C4-2B (cell line): ENCODE results near the gene SIK2.

Experiments used
- ZFX ChIP-seq: fragments of 450-650 bp; IDR thresholded peaks from 2 replicates; pipeline ENCODE4 v1.6.1; 2017
- TF ChIP-seq, protein P1 (sequence below): fragments of 450-650 bp; conservative IDR thresholded peaks from 2 replicates; pipeline ENCODE4 v1.5.1; 2017; ENCODE audit warnings: mild to moderate bottlenecking

DNA sequence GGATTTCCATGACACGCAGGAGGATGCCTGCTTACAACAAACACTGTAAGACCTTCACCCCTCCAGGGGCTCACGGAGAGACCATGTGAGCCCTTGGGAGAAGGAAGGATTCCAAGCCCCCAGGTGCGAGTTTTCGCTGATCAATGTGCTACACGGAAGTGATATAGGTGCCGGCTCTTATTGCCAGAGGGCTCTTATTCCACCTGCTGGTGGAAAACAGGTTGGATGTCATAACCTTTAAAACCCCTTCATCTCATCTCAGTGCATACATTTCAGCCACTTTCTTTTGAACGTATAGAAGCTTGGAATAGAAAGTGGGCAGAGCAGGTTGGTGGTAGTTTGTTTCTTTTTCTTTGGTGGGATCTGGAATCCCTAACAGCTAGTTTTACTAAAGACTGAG, 35.9 kb upstream of the SIK2 start:
- TF ChIP-seq, protein P1, sequence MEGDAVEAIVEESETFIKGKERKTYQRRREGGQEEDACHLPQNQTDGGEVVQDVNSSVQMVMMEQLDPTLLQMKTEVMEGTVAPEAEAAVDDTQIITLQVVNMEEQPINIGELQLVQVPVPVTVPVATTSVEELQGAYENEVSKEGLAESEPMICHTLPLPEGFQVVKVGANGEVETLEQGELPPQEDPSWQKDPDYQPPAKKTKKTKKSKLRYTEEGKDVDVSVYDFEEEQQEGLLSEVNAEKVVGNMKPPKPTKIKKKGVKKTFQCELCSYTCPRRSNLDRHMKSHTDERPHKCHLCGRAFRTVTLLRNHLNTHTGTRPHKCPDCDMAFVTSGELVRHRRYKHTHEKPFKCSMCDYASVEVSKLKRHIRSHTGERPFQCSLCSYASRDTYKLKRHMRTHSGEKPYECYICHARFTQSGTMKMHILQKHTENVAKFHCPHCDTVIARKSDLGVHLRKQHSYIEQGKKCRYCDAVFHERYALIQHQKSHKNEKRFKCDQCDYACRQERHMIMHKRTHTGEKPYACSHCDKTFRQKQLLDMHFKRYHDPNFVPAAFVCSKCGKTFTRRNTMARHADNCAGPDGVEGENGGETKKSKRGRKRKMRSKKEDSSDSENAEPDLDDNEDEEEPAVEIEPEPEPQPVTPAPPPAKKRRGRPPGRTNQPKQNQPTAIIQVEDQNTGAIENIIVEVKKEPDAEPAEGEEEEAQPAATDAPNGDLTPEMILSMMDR: no peak
- TF ChIP-seq ZFX: no peak
